COLO829 (cell line): ENCODE measurements around the gene HERPUD2.
"Not testable (repeated sequence)": the region's sequence is repeated elsewhere in the genome, so short reads cannot be mapped to it uniquely, and the experiment has no call there.

Source experiments
- DNase-seq: peaks from one replicate; pipeline ENCODE4 v3.0.0; 2012; ENCODE audit warnings: low spot score

The HERPUD2 gene

DNA sequence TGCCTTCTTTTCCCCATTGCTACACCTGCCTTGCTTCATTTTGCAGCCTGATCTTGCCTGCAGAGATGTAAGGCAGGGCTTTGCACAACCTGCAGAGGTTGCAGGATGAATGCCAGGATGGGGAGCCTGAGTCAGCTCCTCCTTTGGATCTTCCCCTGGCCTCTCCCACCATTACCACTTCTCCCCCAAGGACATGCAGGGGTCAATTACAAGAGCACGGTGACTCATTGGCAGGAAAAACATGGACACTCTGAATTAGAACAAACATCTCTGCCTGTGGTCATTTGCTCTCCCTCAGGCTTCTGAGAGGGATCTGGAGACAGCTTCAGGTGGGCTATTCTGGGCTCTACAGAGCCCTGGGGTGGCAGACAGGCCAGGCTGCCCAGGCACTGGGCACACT is 89.2 kb downstream of the HERPUD2 start:
- no peak for DNase-seq

DNA sequence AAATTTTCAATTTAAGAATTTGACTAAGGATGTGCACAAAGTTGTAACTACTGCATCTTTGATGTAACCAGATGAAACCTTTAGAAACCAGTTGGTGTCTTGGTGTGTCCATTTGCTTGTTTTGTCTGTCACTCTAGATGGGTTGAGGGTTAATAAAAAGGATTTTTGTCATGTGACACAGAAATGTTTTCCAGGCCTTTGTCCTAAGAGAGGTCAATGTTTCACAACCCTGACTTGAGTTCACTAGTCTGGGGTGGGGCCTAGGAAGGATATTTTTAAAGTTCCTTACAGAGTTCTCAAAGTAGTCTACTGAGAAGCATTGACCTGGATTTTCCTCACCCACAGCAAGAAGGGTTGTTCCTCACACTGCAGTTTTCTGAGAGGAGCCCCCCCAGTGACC is 90.3 kb downstream of the HERPUD2 start:
- no peak for DNase-seq

DNA sequence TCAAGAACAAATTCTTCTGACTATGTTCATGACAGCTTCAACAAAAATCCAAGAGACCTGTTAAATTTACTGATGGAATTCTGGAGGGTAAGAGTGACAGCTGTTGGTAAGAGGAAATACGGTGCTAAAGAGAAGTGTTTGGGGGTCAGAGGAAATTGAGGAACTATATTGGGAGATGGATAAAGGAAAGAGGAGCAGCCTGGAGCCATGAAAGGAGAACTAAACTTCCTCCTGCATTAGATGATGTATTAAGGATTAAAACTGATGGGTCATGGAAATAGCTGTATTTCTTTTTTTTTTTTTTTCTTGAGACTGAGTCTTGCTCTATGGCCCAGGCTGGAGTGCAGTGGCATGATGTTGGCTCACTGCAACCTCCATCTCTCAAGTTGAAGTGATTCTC is 95.3 kb downstream of the HERPUD2 start:
- DNase-seq, result no peak

DNA sequence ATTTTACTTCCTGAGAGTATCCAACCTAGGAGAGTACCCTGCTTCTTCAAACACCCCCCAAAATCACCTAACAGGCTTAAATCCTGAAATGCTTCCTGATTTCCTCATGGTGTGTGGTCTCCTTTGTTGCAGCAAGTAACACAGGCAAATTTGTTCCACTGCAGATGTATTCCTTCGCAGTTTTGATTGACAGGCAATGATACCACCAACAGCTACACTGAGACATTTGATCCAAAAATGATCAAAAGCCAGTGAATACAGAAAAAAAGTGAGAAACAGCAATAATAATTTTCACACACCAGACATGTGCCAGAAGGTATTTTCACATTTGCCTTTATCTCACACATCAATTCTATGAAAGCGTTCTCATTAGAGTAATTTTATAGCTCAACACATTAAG is 95.9 kb downstream of the HERPUD2 start:
- DNase-seq, result no peak

DNA sequence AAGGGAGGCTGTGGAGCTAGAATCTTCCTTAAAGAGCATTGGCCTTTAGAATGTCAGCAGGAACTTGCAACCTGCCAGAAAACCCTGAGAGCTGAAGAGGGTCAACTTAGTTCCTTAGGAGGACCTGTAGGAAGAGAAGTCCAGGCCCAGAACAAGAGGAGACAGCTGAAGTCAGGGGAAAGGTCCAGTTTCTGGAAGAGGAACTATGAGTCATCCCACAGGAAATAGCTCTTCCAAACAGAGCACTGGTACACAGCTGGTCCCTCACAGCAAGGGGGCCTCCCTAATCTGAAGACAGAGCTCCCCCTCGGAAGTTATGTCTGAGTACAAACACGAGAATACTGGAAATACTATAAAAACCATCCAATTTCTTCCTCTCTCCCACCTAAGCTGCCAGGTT is 98.9 kb downstream of the HERPUD2 start:
- no peak for DNase-seq

DNA sequence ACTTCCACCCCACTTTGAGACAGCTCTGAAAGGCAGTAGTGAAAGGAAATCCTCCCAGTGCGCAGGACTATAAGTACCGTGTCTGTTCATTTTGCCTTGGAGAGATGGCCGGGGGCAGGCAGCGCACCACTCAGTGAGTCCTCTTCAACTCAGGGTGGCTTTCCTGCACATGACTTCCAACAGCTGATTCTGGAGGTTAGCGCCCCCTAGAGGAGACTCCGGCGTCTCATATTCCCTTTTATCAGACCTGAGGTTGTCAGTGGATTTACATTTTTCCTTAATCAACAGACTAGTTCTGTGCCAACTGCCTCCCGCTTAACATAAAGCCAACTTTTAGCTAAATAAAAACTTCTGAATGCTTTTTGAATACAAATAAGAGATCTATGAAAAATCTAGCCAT is 101.0 kb downstream of the HERPUD2 start:
- peak; percentile 31 for DNase-seq

DNA sequence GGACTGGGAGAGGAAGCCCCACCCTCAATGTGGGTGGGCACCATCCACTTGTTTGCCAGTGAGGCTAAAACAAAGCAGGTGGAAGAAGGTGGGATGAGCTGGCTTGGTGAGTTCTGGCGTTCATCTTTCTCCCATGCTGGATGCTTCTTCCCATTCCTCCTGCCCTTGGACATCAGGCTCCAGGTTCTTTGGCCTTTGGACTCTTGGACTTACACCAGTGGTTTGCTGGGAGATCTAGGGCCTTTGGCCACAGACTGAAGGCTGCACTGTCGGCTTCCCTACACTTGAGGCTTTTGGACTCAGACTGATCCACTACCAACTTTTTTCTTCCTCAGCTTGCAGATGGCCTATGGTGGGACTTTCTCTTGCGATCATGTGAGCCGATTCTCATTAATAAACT is 106.3 kb downstream of the HERPUD2 start:
- DNase-seq, result no peak

DNA sequence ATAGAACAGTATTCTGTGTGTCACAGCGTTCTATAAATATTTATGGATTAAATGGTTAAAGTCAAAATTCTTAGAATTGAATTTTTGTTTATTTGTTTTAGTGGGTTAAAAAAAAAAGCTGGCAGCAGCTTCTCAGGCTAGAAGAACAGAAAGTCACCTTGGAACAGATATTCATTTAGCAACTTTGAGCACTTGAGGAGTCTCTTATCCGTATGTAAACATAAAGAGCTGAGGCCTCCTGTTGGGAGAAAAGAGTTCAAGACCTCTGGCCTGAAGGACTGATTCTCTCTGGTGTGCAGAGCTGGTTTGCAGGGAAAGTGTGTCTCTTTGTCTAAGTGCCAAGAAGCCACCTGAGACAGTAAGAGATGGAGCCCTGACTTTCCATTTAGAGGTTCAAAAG is 109.9 kb downstream of the HERPUD2 start:
- no peak for DNase-seq

DNA sequence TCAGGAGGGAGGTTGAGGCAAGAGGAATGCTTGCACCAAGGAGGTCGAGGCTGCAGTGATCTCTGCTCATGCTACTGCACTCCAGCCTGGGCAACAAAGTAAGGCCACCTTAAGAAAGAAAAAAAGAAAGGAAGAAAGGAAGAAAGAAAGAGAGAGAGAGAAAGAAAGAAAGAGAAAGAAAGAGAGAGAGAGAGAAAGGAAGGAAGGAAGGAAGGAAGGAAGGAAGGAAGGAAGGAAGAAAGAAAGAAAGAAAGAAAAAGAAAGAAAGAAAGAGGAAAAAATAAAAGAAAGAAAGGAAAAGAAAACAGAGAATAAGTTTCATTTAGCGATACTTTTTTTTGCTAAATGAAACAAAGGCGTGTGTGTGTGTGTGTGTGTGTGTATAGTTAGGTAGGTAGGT is 110.4 kb downstream of the HERPUD2 start:
- DNase-seq, result not testable (repeated sequence)
